Esophagus muscularis mucosa (tissue), 4 donors: ENCODE data around the gene APOL2. TPM values are rescaled to one million over a fixed set of nuclear protein-coding genes. Genes with fewer than 3 reads are reported as not detected.
"Not testable (repeated sequence)": the region's sequence is repeated elsewhere in the genome, so short reads cannot be mapped to it uniquely, and the experiment has no call there.

Experiments used
- DNase-seq: peaks from one replicate; pipeline ENCODE4 v3.0.0-alpha.2; 2017; ENCODE audit errors: extremely low spot score
- H3K27ac ChIP-seq, 4 donors: fragments of 200-600 bp; sonication (generic); replicated peaks in 1 of 4; 1 replicate in 3 of 4; 2 replicates in 1 of 4; pipeline ENCODE4 v1.5.1; 2016 to 2019; ENCODE audit warnings: mild to moderate bottlenecking in 1 of 4
- H3K27me3 ChIP-seq, 4 donors: fragments of 200-600 bp; sonication (generic); one replicate each; pipeline versions ENCODE4 v1.5.1 to v1.6.0; 2016 to 2019
- H3K36me3 ChIP-seq, 4 donors: fragments of 200-600 bp; sonication (generic); one replicate each; pipeline ENCODE4 v1.5.1; 2016 to 2019
- H3K4me1 ChIP-seq, 4 donors: fragments of 200-600 bp; sonication (generic); one replicate each; pipeline ENCODE4 v1.5.1; 2016 to 2019
- H3K4me3 ChIP-seq, 4 donors: fragments of 200-600 bp; sonication (generic); 1 replicate in 2 of 4; 2 replicates in 2 of 4; pipeline ENCODE4 v1.5.1; 2016 to 2019; ENCODE audit warnings: mild to moderate bottlenecking in 4 of 4, moderate library complexity in 1 of 4
- H3K9me3 ChIP-seq, 4 donors: fragments of 200-600 bp; sonication (generic); 1 replicate in 3 of 4; 2 replicates in 1 of 4; pipeline ENCODE4 v1.5.1; 2016 to 2019
- CTCF ChIP-seq, 3 experiments: fragments of 200-600 bp in 2 of 3; fragments of 450-650 bp in 1 of 3; sonication (generic) in 2 of 3; IDR thresholded peaks; one replicate each; pipeline ENCODE4 v1.5.1; 2017 to 2019; ENCODE audit warnings: antibody characterized with exemption in 3 of 3, mild to moderate bottlenecking in 2 of 3, moderate library complexity in 1 of 3
- EP300 ChIP-seq: sonication (generic); formaldehyde crosslinking; IDR thresholded peaks from one replicate; pipeline ENCODE4 v1.6.1; 2017; ENCODE audit warnings: antibody characterized with exemption
- POLR2A ChIP-seq: fragments of 450-650 bp; IDR thresholded peaks from one replicate; pipeline ENCODE4 v1.6.1; 2017; ENCODE audit warnings: antibody characterized with exemption, moderate library complexity, mild to moderate bottlenecking, low read depth
- POLR2AphosphoS5 ChIP-seq, 2 donors: sonication (generic); formaldehyde crosslinking; IDR thresholded peaks; one replicate each; pipeline ENCODE4 v1.6.1; 2017; ENCODE audit warnings: antibody characterized with exemption in 2 of 2
- WGBS: methylation state at CpG from one replicate; pipeline ENCODE4 v1.1.5; 2018; 5-methylcytosine and 5-hydroxymethylcytosine counted together
- intact Hi-C: fragments of 100-400 bp; cut with DNase I; formaldehyde crosslinking; loops from one replicate; pipeline ENCODE4 v1.15.1; 2023
- total RNA-seq, 4 donors: library from RNA; depleted of rRNA; stranded (reverse); fragments of >200 nt; gene quantifications; one replicate each; pipeline versions ENCODE4 v1.1.0 to v1.2.1, GENCODE V29; 2016

The APOL2 gene
- total RNA-seq, 4 donors from 2014 or later: 22.0 to 41.9 (median 34.4) TPM

- no peaks in the 10 kb centered on the region for H3K36me3 ChIP-seq
- no peaks in the 10 kb centered on the region for H3K27me3 ChIP-seq
- intact Hi-C loops: loop anchor here (5.0 kb wide), 2 partner anchors 84 to 294 kb away; no protein-coding TSS in a partner anchor
- H3K4me1 ChIP-seq: peaks cover 26 to 48% (median 35%) of the 10 kb centered on the region in 4 donors
- no peak overlapping the region for H3K27ac ChIP-seq
- H3K9me3 ChIP-seq: no peaks in the 10 kb centered on the region
- no peak for DNase-seq
- no peak overlapping the region for H3K4me3 ChIP-seq
- TF ChIP-seq POLR2A (no peak), POLR2AphosphoS5 (IDR thresholded peaks at IDR 0.05) (no peak), CTCF (IDR thresholded peaks at IDR 0.05) (no peak), EP300 (no peak)
- WGBS: 83% methylated on average over 3 of the region's 3 CpGs
Observed at GRCh38 chr22:36193171-36193570, 46.2 kb downstream of the APOL2 start.

GRCh38 chr22:36192542-36192941, 46.8 kb downstream of the APOL2 start:
- Histone ChIP-seq H3K9me3 (no peaks in the 10 kb centered on the region), H3K4me1 (peaks cover 21 to 42% (median 30%) of the 10 kb centered on the region in 4 donors), H3K36me3 (no peaks in the 10 kb centered on the region), H3K27ac (no peak overlapping the region), H3K27me3 (no peaks in the 10 kb centered on the region), H3K4me3 (no peak overlapping the region)
- intact Hi-C loops: loop anchor here (5.0 kb wide), 2 partner anchors 85 to 295 kb away; no protein-coding TSS in a partner anchor
- TF ChIP-seq POLR2AphosphoS5 (IDR thresholded peaks at IDR 0.05): no peak
- TF ChIP-seq EP300: no peak
- WGBS: 56% methylated on average over 4 of the region's 4 CpGs
- no peak for DNase-seq

GRCh38 chr22:36191106-36191836, 48.1 kb downstream of the APOL2 start:
- no peaks in the 10 kb centered on the region for H3K27me3 ChIP-seq
- H3K27ac ChIP-seq: peak overlapping the region; percentile 8 to 57 (median 46)
- peaks cover 10 to 31% (median 18%) of the 10 kb centered on the region in 4 donors for H3K4me1 ChIP-seq
- H3K4me3 ChIP-seq: no peak overlapping the region
- WGBS: 56% methylated on average over 13 of the region's 17 CpGs
- intact Hi-C loops: loop anchor here (5.0 kb wide), 2 partner anchors 86 to 296 kb away; no protein-coding TSS in a partner anchor
- no peaks in the 10 kb centered on the region for H3K36me3 ChIP-seq
- H3K9me3 ChIP-seq: no peaks in the 10 kb centered on the region
- no peak for DNase-seq
- TF ChIP-seq CTCF (IDR thresholded peaks at IDR 0.05) (no peak), POLR2AphosphoS5 (IDR thresholded peaks at IDR 0.05) (peak; percentile 39 to 65)

- H3K36me3 ChIP-seq, H3K9me3 ChIP-seq, intact Hi-C loops, H3K27me3 ChIP-seq, DNase-seq, H3K4me3 ChIP-seq, H3K27ac ChIP-seq: not testable (repeated sequence)
- 97% methylated on average over 3 of the region's 6 CpGs for WGBS
- H3K4me1 ChIP-seq: peaks cover 10 to 22% (median 17%) of the 10 kb centered on the region in 4 donors
Observed at GRCh38 chr22:36187862-36188261, 51.5 kb downstream of the APOL2 start.

GRCh38 chr22:36185828-36186624, 53.3 kb downstream of the APOL2 start:
- TF ChIP-seq POLR2A (no peak), EP300 (no peak), POLR2AphosphoS5 (IDR thresholded peaks at IDR 0.05) (no peak), CTCF (IDR thresholded peaks at IDR 0.05) (no peak)
- Histone ChIP-seq H3K27ac (no peak overlapping the region), H3K36me3 (no peaks in the 10 kb centered on the region), H3K27me3 (no peaks in the 10 kb centered on the region), H3K4me3 (no peak overlapping the region), H3K4me1 (peaks cover 2 to 11% (median 6%) of the 10 kb centered on the region in 4 donors), H3K9me3 (no peaks in the 10 kb centered on the region)
- intact Hi-C loops: no loop called here
- no peak for DNase-seq
- WGBS: 91% methylated on average over 14 of the region's 14 CpGs
